ENCODE results near the gene CDKN1C. TPM values are rescaled to one million over a fixed set of nuclear protein-coding genes. Genes with fewer than 3 reads are reported as not detected.

The CDKN1C gene
- total and polyA plus RNA-seq, 2 donors (not counting 1 experiment from before 2014, with no cell fraction given) = 8.6 to 31.5 TPM

- Histone ChIP-seq H2AFZ (ENCODE audit: low read length) (no peak overlapping the region), H3K79me2 (ENCODE audit: control insufficient read depth, insufficient read depth, low read length) (no peaks in the 10 kb centered on the region), H3K27me3 (ENCODE audit: control insufficient read depth, insufficient read depth, low read length) (peaks cover 17% of the 10 kb centered on the region), H3K4me3 (replicated peaks in 1 of 4; ENCODE audit: control extremely low read depth in 1 of 4, insufficient read depth in 1 of 4, low read depth in 3 of 4, low read length in 4 of 4) (no peak overlapping the region), H3K9me3 (ENCODE audit: control insufficient read depth, insufficient read depth, low read depth, low read length) (no peaks in the 10 kb centered on the region), H3K9ac (ENCODE audit: insufficient read depth, low read length) (no peak overlapping the region), H3K4me2 (ENCODE audit: extremely low read depth, insufficient read depth, low read length) (no peak overlapping the region), H3K27ac (ENCODE audit: insufficient read depth, low read length) (no peak overlapping the region), H4K20me1 (ENCODE audit: control insufficient read depth, extremely low read depth, insufficient read depth, low read length) (no peaks in the 10 kb centered on the region), H3K36me3 (ENCODE audit: control insufficient read depth, insufficient read depth, low read length) (no peaks in the 10 kb centered on the region), H3K4me1 (ENCODE audit: control insufficient read depth, extremely low read depth, insufficient read depth, low read length) (no peaks in the 10 kb centered on the region)
- TF ChIP-seq CTCF (conservative IDR thresholded peaks at IDR 0.05 in 1 of 2, IDR thresholded peaks at IDR 0.05 in 1 of 2; ENCODE audit: low read depth in 1 of 2, low read length in 2 of 2) (no peak), EZH2 (IDR thresholded peaks at IDR 0.05; ENCODE audit: low read length, missing control alignments) (no peak)
- DNase-seq (ENCODE audit: low read depth in 2 of 2) = no peak
These were observed 26.4 kb downstream of the CDKN1C start for GRCh38 chr11:2858995-2859698.

- no peaks in the 10 kb centered on the region for H3K36me3 ChIP-seq (ENCODE audit: control insufficient read depth, insufficient read depth, low read length)
- H3K9me3 ChIP-seq (ENCODE audit: control insufficient read depth, insufficient read depth, low read depth, low read length) = no peaks in the 10 kb centered on the region
- no peak overlapping the region for H3K4me3 ChIP-seq (replicated peaks in 1 of 4; ENCODE audit: control extremely low read depth in 1 of 4, insufficient read depth in 1 of 4, low read depth in 3 of 4, low read length in 4 of 4)
- H3K79me2 ChIP-seq (ENCODE audit: control insufficient read depth, insufficient read depth, low read length) = no peaks in the 10 kb centered on the region
- no peak overlapping the region for H2AFZ ChIP-seq (ENCODE audit: low read length)
- H3K27ac ChIP-seq (ENCODE audit: insufficient read depth, low read length) = no peak overlapping the region
- H3K4me2 ChIP-seq (ENCODE audit: extremely low read depth, insufficient read depth, low read length) = no peak overlapping the region
- TF ChIP-seq CTCF (conservative IDR thresholded peaks at IDR 0.05 in 1 of 2, IDR thresholded peaks at IDR 0.05 in 1 of 2; ENCODE audit: low read depth in 1 of 2, low read length in 2 of 2) = no peak
- no peak for TF ChIP-seq EZH2 (IDR thresholded peaks at IDR 0.05; ENCODE audit: low read length, missing control alignments)
- H3K9ac ChIP-seq (ENCODE audit: insufficient read depth, low read length) = no peak overlapping the region
- H3K4me1 ChIP-seq (ENCODE audit: control insufficient read depth, extremely low read depth, insufficient read depth, low read length) = no peaks in the 10 kb centered on the region
- peaks cover 9% of the 10 kb centered on the region for H3K27me3 ChIP-seq (ENCODE audit: control insufficient read depth, insufficient read depth, low read length)
- no peak for DNase-seq (ENCODE audit: low read depth in 2 of 2)
- no peaks in the 10 kb centered on the region for H4K20me1 ChIP-seq (ENCODE audit: control insufficient read depth, extremely low read depth, insufficient read depth, low read length)
These were observed 27.7 kb downstream of the CDKN1C start for GRCh38 chr11:2857918-2858317.

- no peak for TF ChIP-seq EZH2 (IDR thresholded peaks at IDR 0.05; ENCODE audit: low read length, missing control alignments)
- no peak for TF ChIP-seq CTCF (conservative IDR thresholded peaks at IDR 0.05 in 1 of 2, IDR thresholded peaks at IDR 0.05 in 1 of 2; ENCODE audit: low read depth in 1 of 2, low read length in 2 of 2)
- H3K36me3 ChIP-seq (ENCODE audit: control insufficient read depth, insufficient read depth, low read length) = no peaks in the 10 kb centered on the region
- H3K27me3 ChIP-seq (ENCODE audit: control insufficient read depth, insufficient read depth, low read length) = peaks cover 9% of the 10 kb centered on the region
- no peaks in the 10 kb centered on the region for H3K9me3 ChIP-seq (ENCODE audit: control insufficient read depth, insufficient read depth, low read depth, low read length)
- no peak overlapping the region for H2AFZ ChIP-seq (ENCODE audit: low read length)
- no peak overlapping the region for H3K4me2 ChIP-seq (ENCODE audit: extremely low read depth, insufficient read depth, low read length)
- no peaks in the 10 kb centered on the region for H3K4me1 ChIP-seq (ENCODE audit: control insufficient read depth, extremely low read depth, insufficient read depth, low read length)
- no peaks in the 10 kb centered on the region for H4K20me1 ChIP-seq (ENCODE audit: control insufficient read depth, extremely low read depth, insufficient read depth, low read length)
- H3K79me2 ChIP-seq (ENCODE audit: control insufficient read depth, insufficient read depth, low read length) = no peaks in the 10 kb centered on the region
- no peak overlapping the region for H3K9ac ChIP-seq (ENCODE audit: insufficient read depth, low read length)
- no peak overlapping the region for H3K4me3 ChIP-seq (replicated peaks in 1 of 4; ENCODE audit: control extremely low read depth in 1 of 4, insufficient read depth in 1 of 4, low read depth in 3 of 4, low read length in 4 of 4)
- no peak for DNase-seq (ENCODE audit: low read depth in 2 of 2)
- no peak overlapping the region for H3K27ac ChIP-seq (ENCODE audit: insufficient read depth, low read length)
These were observed 28.3 kb downstream of the CDKN1C start for GRCh38 chr11:2857276-2857675.

All from fibroblast of lung (primary cell).